GM12878 (cell line): ENCODE results near the gene PRAF2. TPM values are rescaled to one million over a fixed set of nuclear protein-coding genes. Genes with fewer than 3 reads are reported as not detected.

Experiments used
- polyA plus RNA-seq, 11 experiments: library from polyadenylated mRNA; depleted of rRNA in 4 of 11; unstranded in 6 of 11; stranded (reverse) in 5 of 11; fragments of >200 nt; fragmentation: Nextera tagmentation in 4 of 11; fragmentation: Illumina TruSeq in 1 of 11; extraction: Ambion mirVana in 4 of 11; extraction: Trizol in 1 of 11; gene quantifications; 1 replicate in 1 of 11; 2 replicates in 10 of 11; pipeline versions ENCODE4 v1.2.1 to v1.2.3, GENCODE V29; 2011 to 2016; ENCODE audit warnings: inconsistent platforms in 2 of 11, missing spikeins in 2 of 11, low read depth in 1 of 11
- small RNA-seq: library from RNA; depleted of rRNA; stranded (forward); fragments of <200 nt; gene quantifications from one replicate; pipeline ENCODE3, GENCODE V24; 2014
- total RNA-seq, 4 experiments: library from RNA; depleted of rRNA in 3 of 4; stranded (reverse); fragments of >200 nt in 3 of 4; fragmentation: Illumina TruSeq in 1 of 4; extraction: Trizol in 1 of 4; gene quantifications; 2 replicates each; pipeline versions ENCODE4 v1.2.1 to v1.2.3, GENCODE V29; 2013 to 2021

PRAF2 gene
- total and polyA plus RNA-seq, 10 of the 15 experiments (the other 5 are each of a cell fraction or from before 2014, with no cell fraction given) = 0.80 to 16.7 (median 7.0) TPM

Small RNA genes lying within 50 kb of the gene (small RNA-seq; reads per million reads assigned to genes)
- not detected for gene RNU4-52P

Other genes with a start within 250 kb of the PRAF2 start
Only the 7 nearest of the 23 such genes appear.
- 17.2 and 17.5 TPM in 2 replicates for gene GRIPAP1, start 71.7 kb downstream of the PRAF2 start, total RNA-seq (2014; rRNA removed)
- gene GRIPAP1, start 71.7 kb downstream of the PRAF2 start, total RNA-seq (2014; rRNA removed; fragmentation: Illumina TruSeq; extraction: Trizol) = 21.5 and 21.6 TPM in 2 replicates
- 37.7 and 44.7 TPM in 2 replicates for gene GRIPAP1, start 71.7 kb downstream of the PRAF2 start, total RNA-seq (2021)
- gene GRIPAP1, start 71.7 kb downstream of the PRAF2 start, polyA plus RNA-seq (2011; rRNA removed) = 37.6 and 40.7 TPM in 2 replicates
- 25.7 and 29.6 TPM in 2 replicates for gene GRIPAP1, start 71.7 kb downstream of the PRAF2 start, polyA plus RNA-seq (2014; fragmentation: Illumina TruSeq; extraction: Trizol)
- 1 to 10 TPM; 4.2 to 4.9 TPM for gene GRIPAP1, start 71.7 kb downstream of the PRAF2 start, polyA plus RNA-seq (2014; fragmentation: Nextera tagmentation; extraction: Ambion mirVana)
- 35.2 TPM in 2 replicates for gene GRIPAP1, start 71.7 kb downstream of the PRAF2 start, polyA plus RNA-seq (2014; rRNA removed)
- 10 to 100 TPM; 24.9 to 26.7 TPM for gene GRIPAP1, start 71.7 kb downstream of the PRAF2 start, polyA plus RNA-seq (2016; fragmentation: Nextera tagmentation; extraction: Ambion mirVana)
- gene TFE3, start 30.6 kb downstream of the PRAF2 start, total RNA-seq (2014; rRNA removed) = 16.8 and 17.9 TPM in 2 replicates
- gene TFE3, start 30.6 kb downstream of the PRAF2 start, total RNA-seq (2014; rRNA removed; fragmentation: Illumina TruSeq; extraction: Trizol) = 9.2 and 10.3 TPM in 2 replicates
- 16.7 and 18.0 TPM in 2 replicates for gene TFE3, start 30.6 kb downstream of the PRAF2 start, total RNA-seq (2021)
- gene TFE3, start 30.6 kb downstream of the PRAF2 start, polyA plus RNA-seq (2011; rRNA removed) = 5.3 and 8.2 TPM in 2 replicates
- 11.4 and 16.1 TPM in 2 replicates for gene TFE3, start 30.6 kb downstream of the PRAF2 start, polyA plus RNA-seq (2014; fragmentation: Illumina TruSeq; extraction: Trizol)
- 1 to 10 TPM; 3.5 TPM for gene TFE3, start 30.6 kb downstream of the PRAF2 start, polyA plus RNA-seq (2014; fragmentation: Nextera tagmentation; extraction: Ambion mirVana)
- 19.5 and 20.4 TPM in 2 replicates for gene TFE3, start 30.6 kb downstream of the PRAF2 start, polyA plus RNA-seq (2014; rRNA removed)
- 10 to 100 TPM; 10.6 to 12.5 TPM for gene TFE3, start 30.6 kb downstream of the PRAF2 start, polyA plus RNA-seq (2016; fragmentation: Nextera tagmentation; extraction: Ambion mirVana)
- gene CCDC120, start 15.0 kb downstream of the PRAF2 start, total RNA-seq (2014; rRNA removed) = 0.56 and 0.65 TPM in 2 replicates
- gene CCDC120, start 15.0 kb downstream of the PRAF2 start, total RNA-seq (2014; rRNA removed; fragmentation: Illumina TruSeq; extraction: Trizol) = 0.41 and 0.45 TPM in 2 replicates
- gene CCDC120, start 15.0 kb downstream of the PRAF2 start, total RNA-seq (2021) = 3.7 and 4.1 TPM in 2 replicates
- gene CCDC120, start 15.0 kb downstream of the PRAF2 start, polyA plus RNA-seq (2011; rRNA removed) = 0.03 and 0.11 TPM in 2 replicates
- gene CCDC120, start 15.0 kb downstream of the PRAF2 start, polyA plus RNA-seq (2014; fragmentation: Illumina TruSeq; extraction: Trizol) = 1.4 and 2.1 TPM in 2 replicates
- gene CCDC120, start 15.0 kb downstream of the PRAF2 start, polyA plus RNA-seq (2014; fragmentation: Nextera tagmentation; extraction: Ambion mirVana) = under 1 TPM; 0.18 to 0.27 TPM
- gene CCDC120, start 15.0 kb downstream of the PRAF2 start, polyA plus RNA-seq (2014; rRNA removed) = 2.5 and 3.2 TPM in 2 replicates
- gene CCDC120, start 15.0 kb downstream of the PRAF2 start, polyA plus RNA-seq (2016; fragmentation: Nextera tagmentation; extraction: Ambion mirVana) = 1 to 10 TPM in 1 of 2 experiments, under 1 TPM in 1; 0.95 to 1.2 TPM
- gene WDR45, start 5.9 kb upstream of the PRAF2 start, total RNA-seq (2014; rRNA removed) = 14.9 and 20.4 TPM in 2 replicates
- 12.5 and 12.7 TPM in 2 replicates for gene WDR45, start 5.9 kb upstream of the PRAF2 start, total RNA-seq (2014; rRNA removed; fragmentation: Illumina TruSeq; extraction: Trizol)
- 19.7 and 20.8 TPM in 2 replicates for gene WDR45, start 5.9 kb upstream of the PRAF2 start, total RNA-seq (2021)
- 18.2 and 29.8 TPM in 2 replicates for gene WDR45, start 5.9 kb upstream of the PRAF2 start, polyA plus RNA-seq (2011; rRNA removed)
- 18.6 and 19.7 TPM in 2 replicates for gene WDR45, start 5.9 kb upstream of the PRAF2 start, polyA plus RNA-seq (2014; fragmentation: Illumina TruSeq; extraction: Trizol)
- 10 to 100 TPM in 1 of 2 experiments, 1 to 10 TPM in 1; 5.9 to 10.3 TPM for gene WDR45, start 5.9 kb upstream of the PRAF2 start, polyA plus RNA-seq (2014; fragmentation: Nextera tagmentation; extraction: Ambion mirVana)
- 29.7 and 30.9 TPM in 2 replicates for gene WDR45, start 5.9 kb upstream of the PRAF2 start, polyA plus RNA-seq (2014; rRNA removed)
- gene WDR45, start 5.9 kb upstream of the PRAF2 start, polyA plus RNA-seq (2016; fragmentation: Nextera tagmentation; extraction: Ambion mirVana) = 10 to 100 TPM; 22.1 to 25.4 TPM
- gene GPKOW, start 49.7 kb upstream of the PRAF2 start, total RNA-seq (2014; rRNA removed) = 23.6 and 26.6 TPM in 2 replicates
- gene GPKOW, start 49.7 kb upstream of the PRAF2 start, total RNA-seq (2014; rRNA removed; fragmentation: Illumina TruSeq; extraction: Trizol) = 15.7 and 16.5 TPM in 2 replicates
- 18.9 and 21.8 TPM in 2 replicates for gene GPKOW, start 49.7 kb upstream of the PRAF2 start, total RNA-seq (2021)
- gene GPKOW, start 49.7 kb upstream of the PRAF2 start, polyA plus RNA-seq (2011; rRNA removed) = 20.1 and 25.5 TPM in 2 replicates
- 13.9 and 20.6 TPM in 2 replicates for gene GPKOW, start 49.7 kb upstream of the PRAF2 start, polyA plus RNA-seq (2014; fragmentation: Illumina TruSeq; extraction: Trizol)
- 1 to 10 TPM; 3.3 to 5.1 TPM for gene GPKOW, start 49.7 kb upstream of the PRAF2 start, polyA plus RNA-seq (2014; fragmentation: Nextera tagmentation; extraction: Ambion mirVana)
- 23.0 and 25.0 TPM in 2 replicates for gene GPKOW, start 49.7 kb upstream of the PRAF2 start, polyA plus RNA-seq (2014; rRNA removed)
- 10 to 100 TPM; 21.1 to 24.6 TPM for gene GPKOW, start 49.7 kb upstream of the PRAF2 start, polyA plus RNA-seq (2016; fragmentation: Nextera tagmentation; extraction: Ambion mirVana)
- gene MAGIX, start 88.8 kb upstream of the PRAF2 start, total RNA-seq (2014; rRNA removed) = 1.3 and 2.5 TPM in 2 replicates
- gene MAGIX, start 88.8 kb upstream of the PRAF2 start, total RNA-seq (2014; rRNA removed; fragmentation: Illumina TruSeq; extraction: Trizol) = 0.09 and 0.18 TPM in 2 replicates
- gene MAGIX, start 88.8 kb upstream of the PRAF2 start, total RNA-seq (2021) = 0.66 and 1.3 TPM in 2 replicates
- 0.30 and 0.33 TPM in 2 replicates for gene MAGIX, start 88.8 kb upstream of the PRAF2 start, polyA plus RNA-seq (2011; rRNA removed)
- 0.31 TPM in 1 of 2 replicates, not detected in the other for gene MAGIX, start 88.8 kb upstream of the PRAF2 start, polyA plus RNA-seq (2014; fragmentation: Illumina TruSeq; extraction: Trizol)
- gene MAGIX, start 88.8 kb upstream of the PRAF2 start, polyA plus RNA-seq (2014; fragmentation: Nextera tagmentation; extraction: Ambion mirVana) = under 1 TPM; 0.03 to 0.09 TPM
- gene MAGIX, start 88.8 kb upstream of the PRAF2 start, polyA plus RNA-seq (2014; rRNA removed) = 1.4 and 2.0 TPM in 2 replicates
- 1 to 10 TPM; 1.4 to 1.8 TPM for gene MAGIX, start 88.8 kb upstream of the PRAF2 start, polyA plus RNA-seq (2016; fragmentation: Nextera tagmentation; extraction: Ambion mirVana)
- gene PLP2, start 97.9 kb upstream of the PRAF2 start, total RNA-seq (2014; rRNA removed) = 51.8 and 56.6 TPM in 2 replicates
- 55.8 and 60.1 TPM in 2 replicates for gene PLP2, start 97.9 kb upstream of the PRAF2 start, total RNA-seq (2014; rRNA removed; fragmentation: Illumina TruSeq; extraction: Trizol)
- gene PLP2, start 97.9 kb upstream of the PRAF2 start, total RNA-seq (2021) = 102 and 106 TPM in 2 replicates
- gene PLP2, start 97.9 kb upstream of the PRAF2 start, polyA plus RNA-seq (2011; rRNA removed) = 62.3 and 78.2 TPM in 2 replicates
- gene PLP2, start 97.9 kb upstream of the PRAF2 start, polyA plus RNA-seq (2014; fragmentation: Illumina TruSeq; extraction: Trizol) = 149 and 177 TPM in 2 replicates
- gene PLP2, start 97.9 kb upstream of the PRAF2 start, polyA plus RNA-seq (2014; fragmentation: Nextera tagmentation; extraction: Ambion mirVana) = 100 to 1,000 TPM; 100 to 140 TPM
- gene PLP2, start 97.9 kb upstream of the PRAF2 start, polyA plus RNA-seq (2014; rRNA removed) = 71.0 and 74.8 TPM in 2 replicates
- gene PLP2, start 97.9 kb upstream of the PRAF2 start, polyA plus RNA-seq (2016; fragmentation: Nextera tagmentation; extraction: Ambion mirVana) = 100 to 1,000 TPM in 1 of 2 experiments, 10 to 100 TPM in 1; 98.3 to 101 TPM